Activated CD4-positive, alpha-beta T cell treated with anti-CD3 and anti-CD28 coated beads, Interleukin-2, amount 10 ng/mL, durations not matched to agents 24 days and 14 days (primary cell): ENCODE measurements around the gene COA3. TPM values are rescaled to one million over a fixed set of nuclear protein-coding genes. Genes with fewer than 3 reads are reported as not detected.

Experiments used
- total RNA-seq: library from RNA; stranded (reverse); gene quantifications from 2 replicates; pipeline ENCODE4 v1.2.3, GENCODE V29; 2022

Gene COA3
- total RNA-seq, 1 donor from 2014 or later, result 50.4 TPM

Other genes starting within 250 kb of the COA3 start
- gene HSD17B1, start 245.8 kb downstream of the COA3 start, total RNA-seq, result 0.42 and 0.83 TPM in 2 replicates
- gene COASY, start 236.6 kb downstream of the COA3 start, total RNA-seq, result 97.7 and 109 TPM in 2 replicates
- 67.8 and 72.6 TPM in 2 replicates for gene MLX, start 231.6 kb downstream of the COA3 start, total RNA-seq
- gene PSMC3IP, start 221.0 kb downstream of the COA3 start, total RNA-seq, result 29.1 and 31.1 TPM in 2 replicates
- gene RETREG3, start 189.3 kb downstream of the COA3 start, total RNA-seq, result 35.8 and 38.3 TPM in 2 replicates
- gene TUBG1, start 189.0 kb downstream of the COA3 start, total RNA-seq, result 99.9 and 100 TPM in 2 replicates
- gene TUBG2, start 139.4 kb downstream of the COA3 start, total RNA-seq, result 11.8 and 12.9 TPM in 2 replicates
- gene PLEKHH3, start 121.7 kb downstream of the COA3 start, total RNA-seq, result 0.77 and 1.1 TPM in 2 replicates
- 0.17 and 0.75 TPM in 2 replicates for gene CCR10, start 116.9 kb downstream of the COA3 start, total RNA-seq
- gene CNTNAP1, start 116.2 kb downstream of the COA3 start, total RNA-seq, result 3.0 and 3.2 TPM in 2 replicates
- 39.5 and 39.6 TPM in 2 replicates for gene EZH1, start 53.7 kb downstream of the COA3 start, total RNA-seq
- gene RAMP2, start 37.5 kb downstream of the COA3 start, total RNA-seq, result not detected in 2 replicates
- 89.5 and 93.7 TPM in 2 replicates for gene VPS25, start 25.3 kb downstream of the COA3 start, total RNA-seq
- 0.12 TPM in 2 replicates for gene WNK4, start 18.1 kb downstream of the COA3 start, total RNA-seq
- gene CNTD1, start 157 bp upstream of the COA3 start, total RNA-seq, result not detected in 2 replicates
- gene BECN1, start 25.6 kb upstream of the COA3 start, total RNA-seq, result 94.1 and 106 TPM in 2 replicates
- gene PSME3, start 34.7 kb upstream of the COA3 start, total RNA-seq, result 232 and 250 TPM in 2 replicates
- gene AOC2, start 45.9 kb upstream of the COA3 start, total RNA-seq, result 3.3 and 4.2 TPM in 2 replicates
- 1.8 and 2.2 TPM in 2 replicates for gene AOC3, start 52.5 kb upstream of the COA3 start, total RNA-seq
- gene G6PC1, start 102.1 kb upstream of the COA3 start, total RNA-seq, result not detected in 2 replicates
- gene AARSD1, start 165.8 kb upstream of the COA3 start, total RNA-seq, result 78.2 and 78.4 TPM in 2 replicates
- gene PTGES3L, start 181.4 kb upstream of the COA3 start, total RNA-seq, result 0.66 and 1.4 TPM in 2 replicates
- gene RUNDC1, start 181.9 kb upstream of the COA3 start, total RNA-seq, result 20.2 and 20.5 TPM in 2 replicates
- 1,178 and 1,206 TPM in 2 replicates for gene RPL27, start 199.7 kb upstream of the COA3 start, total RNA-seq
- 51.9 and 55.2 TPM in 2 replicates for gene IFI35, start 208.1 kb upstream of the COA3 start, total RNA-seq
- gene VAT1, start 223.7 kb upstream of the COA3 start, total RNA-seq, result 17.9 and 18.8 TPM in 2 replicates
- gene RND2, start 226.5 kb upstream of the COA3 start, total RNA-seq, result 0.07 TPM in 2 replicates